NT2/D1 (cell line): ENCODE results near the gene TMEM9B.

ENCODE experiments used
- SUZ12 ChIP-seq: IDR thresholded peaks from 2 replicates; pipeline ENCODE4 v1.6.1; 2011; ENCODE audit not compliant: insufficient read length, insufficient read depth; ENCODE audit errors: extremely low read depth
- YY1 ChIP-seq: IDR thresholded peaks from 2 replicates; pipeline ENCODE4 v1.6.1; 2011; ENCODE audit not compliant: insufficient read length, insufficient read depth
- ZNF274 ChIP-seq: IDR thresholded peaks from 2 replicates; pipeline ENCODE4 v1.6.1; 2011; ENCODE audit warnings: mild to moderate bottlenecking, low read depth, low read length

GRCh38 chr11:9008661-9009060, 44.4 kb upstream of the TMEM9B start:
- TF ChIP-seq SUZ12, result no peak
- no peak for TF ChIP-seq ZNF274
- no peak for TF ChIP-seq YY1
